Right lobe of liver (tissue), 4 donors: ENCODE data around the gene FAM185A.
"Not testable (repeated sequence)": the region's sequence is repeated elsewhere in the genome, so short reads cannot be mapped to it uniquely, and the experiment has no call there.

Experiments used
- POLR2A ChIP-seq: fragments of 450-650 bp; IDR thresholded peaks from one replicate; pipeline ENCODE4 v1.6.1; 2017; ENCODE audit warnings: antibody characterized with exemption, mild to moderate bottlenecking
- TF ChIP-seq, protein P1 (sequence below), 4 donors: fragments of 200-600 bp in 3 of 4; fragments of 450-650 bp in 1 of 4; IDR thresholded peaks; one replicate each; pipeline versions ENCODE4 v1.5.1 to v1.8.0; 2016 to 2022; ENCODE audit warnings: antibody characterized with exemption in 4 of 4, mild to moderate bottlenecking in 2 of 4
- donor health status: DM: no; HTN: no; CAD: no.
- donor health status: DM: no; HTN: no; CAD: no.
- donor health status: DM: no; HTN: yes; CAD: no.

DNA sequence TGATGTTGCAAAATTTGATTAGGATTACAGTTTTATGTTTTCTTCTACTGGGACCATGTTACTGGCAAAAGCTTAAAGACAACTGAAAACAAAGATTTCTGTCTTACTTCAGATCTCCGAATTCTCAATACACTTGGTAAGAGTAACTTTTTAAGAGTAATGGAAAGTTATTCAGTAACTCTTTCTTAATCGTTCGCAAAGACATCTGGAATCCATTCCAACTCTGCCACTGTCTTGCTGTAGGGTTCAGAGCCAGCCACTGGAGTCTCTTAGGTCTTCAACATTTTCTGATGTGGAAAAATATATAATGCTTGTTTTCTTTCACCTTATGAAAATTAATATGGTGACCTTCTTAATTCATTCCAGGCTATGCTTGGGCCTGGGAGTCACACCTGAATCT is 29.9 kb downstream of the FAM185A start:
- TF ChIP-seq, protein P1, sequence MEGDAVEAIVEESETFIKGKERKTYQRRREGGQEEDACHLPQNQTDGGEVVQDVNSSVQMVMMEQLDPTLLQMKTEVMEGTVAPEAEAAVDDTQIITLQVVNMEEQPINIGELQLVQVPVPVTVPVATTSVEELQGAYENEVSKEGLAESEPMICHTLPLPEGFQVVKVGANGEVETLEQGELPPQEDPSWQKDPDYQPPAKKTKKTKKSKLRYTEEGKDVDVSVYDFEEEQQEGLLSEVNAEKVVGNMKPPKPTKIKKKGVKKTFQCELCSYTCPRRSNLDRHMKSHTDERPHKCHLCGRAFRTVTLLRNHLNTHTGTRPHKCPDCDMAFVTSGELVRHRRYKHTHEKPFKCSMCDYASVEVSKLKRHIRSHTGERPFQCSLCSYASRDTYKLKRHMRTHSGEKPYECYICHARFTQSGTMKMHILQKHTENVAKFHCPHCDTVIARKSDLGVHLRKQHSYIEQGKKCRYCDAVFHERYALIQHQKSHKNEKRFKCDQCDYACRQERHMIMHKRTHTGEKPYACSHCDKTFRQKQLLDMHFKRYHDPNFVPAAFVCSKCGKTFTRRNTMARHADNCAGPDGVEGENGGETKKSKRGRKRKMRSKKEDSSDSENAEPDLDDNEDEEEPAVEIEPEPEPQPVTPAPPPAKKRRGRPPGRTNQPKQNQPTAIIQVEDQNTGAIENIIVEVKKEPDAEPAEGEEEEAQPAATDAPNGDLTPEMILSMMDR (IDR thresholded peaks at IDR 0.05), result not testable (repeated sequence)
- TF ChIP-seq POLR2A, result not testable (repeated sequence)
